Measurements from ENCODE around the gene PDLIM7.

- TF ChIP-seq EZH2 (IDR thresholded peaks at IDR 0.05) = no peak
- no peak for TF ChIP-seq EZH2phosphoT487 (IDR thresholded peaks at IDR 0.05)
Observed at GRCh38 chr5:177509991-177510566, 12.7 kb upstream of the PDLIM7 start.
